ENCODE data around the gene ERF. TPM values are rescaled to one million over a fixed set of nuclear protein-coding genes. Genes with fewer than 3 reads are reported as not detected.
"Not testable (repeated sequence)": the region's sequence is repeated elsewhere in the genome, so short reads cannot be mapped to it uniquely, and the experiment has no call there.

Gene ERF
- polyA plus RNA-seq, 1 of the 3 experiments (the other 2 are of a cell fraction): 89.6 TPM

DNA sequence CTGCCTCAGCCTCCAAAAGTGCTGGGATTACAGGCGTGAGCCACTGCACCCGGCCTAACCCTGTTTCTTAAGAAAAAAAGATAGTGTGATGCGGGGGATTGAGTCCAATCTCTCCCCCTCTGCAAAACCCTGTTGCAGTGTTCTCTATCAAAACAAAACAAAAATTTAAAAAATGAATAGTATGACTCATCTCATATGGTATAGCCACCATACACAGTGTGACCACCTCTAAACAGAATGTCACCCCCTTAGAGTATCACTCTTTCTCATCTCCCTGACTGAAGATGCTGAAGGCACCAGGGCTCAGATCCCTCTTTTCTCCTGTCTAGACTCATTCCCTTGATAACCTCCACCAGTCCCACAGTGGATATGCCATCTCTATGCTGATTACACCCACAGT is 6.8 kb upstream of the ERF start:
- ChIA-PET CTCF (interaction anchor here (1.2 to 1.6 kb wide), 2 partner anchors 18 kb away, joined by 4 to 5 read pairs; no protein-coding TSS in a partner anchor), POLR2A (interaction anchor here (1.6 kb wide), 1 partner anchor 15 kb away, joined by 3 read pairs; no protein-coding TSS in a partner anchor)
- Histone ChIP-seq H3K9me3 (no peaks in the 10 kb centered on the region), H3K9me2 (no peaks in the 10 kb centered on the region), H3K27ac (ENCODE audit: low read depth in 2 of 2, low read length in 1 of 2) (no peak overlapping the region), H4K20me1 (ENCODE audit: insufficient read depth) (no peaks in the 10 kb centered on the region), H3K4me3 (ENCODE audit: low read depth in 2 of 2, low read length in 1 of 2) (no peak overlapping the region), H3K4me2 (no peak overlapping the region), H3K4me1 (ENCODE audit: control insufficient read depth in 1 of 2, insufficient read depth in 2 of 2, low read depth in 1 of 2, low read length in 1 of 2) (no peaks in the 10 kb centered on the region), H2AFZ (ENCODE audit: low read depth) (no peak overlapping the region), H3K9ac (no peak overlapping the region), H3K79me2 (ENCODE audit: insufficient read depth) (no peaks in the 10 kb centered on the region), H3K36me3 (replicated peaks in 1 of 2; ENCODE audit: control insufficient read depth in 1 of 2, insufficient read depth in 2 of 2, low read length in 1 of 2) (no peaks in the 10 kb centered on the region), H3F3A (replicated peaks; ENCODE audit: insufficient read depth) (peaks cover 5% of the 10 kb centered on the region), H3K27me3 (ENCODE audit: insufficient read depth) (no peaks in the 10 kb centered on the region)
- TF ChIP-seq POLR2AphosphoS5 (IDR thresholded peaks at IDR 0.05; ENCODE audit: low read depth, low read length): no peak
- TF ChIP-seq JUND (IDR thresholded peaks at IDR 0.05): no peak
- no peak for TF ChIP-seq FOSL2 (IDR thresholded peaks at IDR 0.05; ENCODE audit: borderline replicate concordance, low read depth)
- TF ChIP-seq EP300 (IDR thresholded peaks at IDR 0.05; ENCODE audit: borderline replicate concordance in 1 of 2, low read depth in 1 of 2, low read length in 1 of 2): no peak
- TF ChIP-seq, protein P1, sequence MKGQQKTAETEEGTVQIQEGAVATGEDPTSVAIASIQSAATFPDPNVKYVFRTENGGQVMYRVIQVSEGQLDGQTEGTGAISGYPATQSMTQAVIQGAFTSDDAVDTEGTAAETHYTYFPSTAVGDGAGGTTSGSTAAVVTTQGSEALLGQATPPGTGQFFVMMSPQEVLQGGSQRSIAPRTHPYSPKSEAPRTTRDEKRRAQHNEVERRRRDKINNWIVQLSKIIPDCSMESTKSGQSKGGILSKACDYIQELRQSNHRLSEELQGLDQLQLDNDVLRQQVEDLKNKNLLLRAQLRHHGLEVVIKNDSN (IDR thresholded peaks at IDR 0.05; ENCODE audit: borderline replicate concordance, low read depth): no peak
- TF ChIP-seq, protein P2, sequence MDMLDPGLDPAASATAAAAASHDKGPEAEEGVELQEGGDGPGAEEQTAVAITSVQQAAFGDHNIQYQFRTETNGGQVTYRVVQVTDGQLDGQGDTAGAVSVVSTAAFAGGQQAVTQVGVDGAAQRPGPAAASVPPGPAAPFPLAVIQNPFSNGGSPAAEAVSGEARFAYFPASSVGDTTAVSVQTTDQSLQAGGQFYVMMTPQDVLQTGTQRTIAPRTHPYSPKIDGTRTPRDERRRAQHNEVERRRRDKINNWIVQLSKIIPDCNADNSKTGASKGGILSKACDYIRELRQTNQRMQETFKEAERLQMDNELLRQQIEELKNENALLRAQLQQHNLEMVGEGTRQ (IDR thresholded peaks at IDR 0.05; ENCODE audit: borderline replicate concordance, low read depth, low read length): no peak
- TF ChIP-seq RXRA (IDR thresholded peaks at IDR 0.05; ENCODE audit: borderline replicate concordance, low read depth): no peak
- TF ChIP-seq TCF12 (IDR thresholded peaks at IDR 0.05): no peak
- TF ChIP-seq, protein P3, sequence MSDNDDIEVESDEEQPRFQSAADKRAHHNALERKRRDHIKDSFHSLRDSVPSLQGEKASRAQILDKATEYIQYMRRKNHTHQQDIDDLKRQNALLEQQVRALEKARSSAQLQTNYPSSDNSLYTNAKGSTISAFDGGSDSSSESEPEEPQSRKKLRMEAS (IDR thresholded peaks at IDR 0.05; ENCODE audit: low read depth): no peak
- TF ChIP-seq, protein P4, sequence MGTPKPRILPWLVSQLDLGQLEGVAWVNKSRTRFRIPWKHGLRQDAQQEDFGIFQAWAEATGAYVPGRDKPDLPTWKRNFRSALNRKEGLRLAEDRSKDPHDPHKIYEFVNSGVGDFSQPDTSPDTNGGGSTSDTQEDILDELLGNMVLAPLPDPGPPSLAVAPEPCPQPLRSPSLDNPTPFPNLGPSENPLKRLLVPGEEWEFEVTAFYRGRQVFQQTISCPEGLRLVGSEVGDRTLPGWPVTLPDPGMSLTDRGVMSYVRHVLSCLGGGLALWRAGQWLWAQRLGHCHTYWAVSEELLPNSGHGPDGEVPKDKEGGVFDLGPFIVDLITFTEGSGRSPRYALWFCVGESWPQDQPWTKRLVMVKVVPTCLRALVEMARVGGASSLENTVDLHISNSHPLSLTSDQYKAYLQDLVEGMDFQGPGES (IDR thresholded peaks at IDR 0.05; ENCODE audit: low read depth, low read length): no peak
- no peak for TF ChIP-seq GATA2 (CRISPR knock-in tag; IDR thresholded peaks at IDR 0.05)
- TF ChIP-seq YY1 (IDR thresholded peaks at IDR 0.05; ENCODE audit: low read depth): no peak
- no peak for TF ChIP-seq MEF2A (IDR thresholded peaks at IDR 0.05; ENCODE audit: borderline replicate concordance, low read depth)
- TF ChIP-seq GABPA (IDR thresholded peaks at IDR 0.05; ENCODE audit: low read depth): no peak
- TF ChIP-seq SMC3 (IDR thresholded peaks at IDR 0.05; ENCODE audit: low read depth, low read length): no peak
- TF ChIP-seq, protein P5, sequence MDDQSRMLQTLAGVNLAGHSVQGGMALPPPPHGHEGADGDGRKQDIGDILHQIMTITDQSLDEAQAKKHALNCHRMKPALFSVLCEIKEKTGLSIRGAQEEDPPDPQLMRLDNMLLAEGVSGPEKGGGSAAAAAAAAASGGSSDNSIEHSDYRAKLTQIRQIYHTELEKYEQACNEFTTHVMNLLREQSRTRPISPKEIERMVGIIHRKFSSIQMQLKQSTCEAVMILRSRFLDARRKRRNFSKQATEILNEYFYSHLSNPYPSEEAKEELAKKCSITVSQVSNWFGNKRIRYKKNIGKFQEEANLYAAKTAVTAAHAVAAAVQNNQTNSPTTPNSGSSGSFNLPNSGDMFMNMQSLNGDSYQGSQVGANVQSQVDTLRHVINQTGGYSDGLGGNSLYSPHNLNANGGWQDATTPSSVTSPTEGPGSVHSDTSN (IDR thresholded peaks at IDR 0.05): no peak
- no peak for TF ChIP-seq CHD2 (IDR thresholded peaks at IDR 0.05; ENCODE audit: low read length, partially characterized antibody)
- WGBS (ENCODE audit: low lambda C conversion rate): 91% methylated on average over 3 of the region's 3 CpGs
- no peak for DNase-seq

DNA sequence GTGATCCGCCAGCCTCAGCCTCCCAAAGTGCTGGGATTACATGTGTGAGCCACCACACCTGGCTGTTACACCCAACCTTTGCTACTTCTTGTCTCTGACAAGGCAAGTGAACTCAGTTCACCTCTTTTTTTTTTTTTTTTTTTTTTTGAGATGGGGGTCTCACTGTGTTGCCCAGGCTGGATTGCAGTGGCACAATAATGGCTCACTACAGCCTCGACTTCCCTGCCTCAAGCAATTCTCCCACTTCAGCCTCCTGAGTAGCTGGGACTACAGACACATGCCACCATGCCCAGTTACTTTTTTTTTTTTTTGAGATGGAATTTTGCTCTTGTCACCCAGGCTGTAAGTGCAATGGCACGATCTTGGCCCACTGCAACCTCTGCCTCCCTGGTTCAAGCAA is 2.9 kb upstream of the ERF start:
- H4K20me1 ChIP-seq (ENCODE audit: insufficient read depth); H3K9ac ChIP-seq; H3K27me3 ChIP-seq (ENCODE audit: insufficient read depth); H3K4me3 ChIP-seq (ENCODE audit: low read depth in 2 of 2, low read length in 1 of 2); H3K9me2 ChIP-seq; H3K4me1 ChIP-seq (ENCODE audit: control insufficient read depth in 1 of 2, insufficient read depth in 2 of 2, low read depth in 1 of 2, low read length in 1 of 2); DNase-seq; POLR2A ChIA-PET; H3K4me2 ChIP-seq; H3K27ac ChIP-seq (ENCODE audit: low read depth in 2 of 2, low read length in 1 of 2); H2AFZ ChIP-seq (ENCODE audit: low read depth); H3K36me3 ChIP-seq (replicated peaks in 1 of 2; ENCODE audit: control insufficient read depth in 1 of 2, insufficient read depth in 2 of 2, low read length in 1 of 2); H3K9me3 ChIP-seq: not testable (repeated sequence)
- CTCF ChIA-PET: interaction anchor here (0.6 to 0.7 kb wide), 2 partner anchors 22 to 300 kb away, joined by 3 read pairs; no protein-coding TSS in a partner anchor
- 93% methylated on average over 3 of the region's 3 CpGs for WGBS (ENCODE audit: low lambda C conversion rate)
- H3K79me2 ChIP-seq (ENCODE audit: insufficient read depth): peaks cover 28% of the 10 kb centered on the region
- H3F3A ChIP-seq (replicated peaks; ENCODE audit: insufficient read depth): peaks cover 15% of the 10 kb centered on the region

Measured in SK-N-SH (cell line).